ENCODE data around the gene C2CD2. TPM values are rescaled to one million over a fixed set of nuclear protein-coding genes. Genes with fewer than 3 reads are reported as not detected.

C2CD2 gene
- total RNA-seq, 4 donors from 2014 or later: 39.4 to 79.5 (median 49.4) TPM

DNA sequence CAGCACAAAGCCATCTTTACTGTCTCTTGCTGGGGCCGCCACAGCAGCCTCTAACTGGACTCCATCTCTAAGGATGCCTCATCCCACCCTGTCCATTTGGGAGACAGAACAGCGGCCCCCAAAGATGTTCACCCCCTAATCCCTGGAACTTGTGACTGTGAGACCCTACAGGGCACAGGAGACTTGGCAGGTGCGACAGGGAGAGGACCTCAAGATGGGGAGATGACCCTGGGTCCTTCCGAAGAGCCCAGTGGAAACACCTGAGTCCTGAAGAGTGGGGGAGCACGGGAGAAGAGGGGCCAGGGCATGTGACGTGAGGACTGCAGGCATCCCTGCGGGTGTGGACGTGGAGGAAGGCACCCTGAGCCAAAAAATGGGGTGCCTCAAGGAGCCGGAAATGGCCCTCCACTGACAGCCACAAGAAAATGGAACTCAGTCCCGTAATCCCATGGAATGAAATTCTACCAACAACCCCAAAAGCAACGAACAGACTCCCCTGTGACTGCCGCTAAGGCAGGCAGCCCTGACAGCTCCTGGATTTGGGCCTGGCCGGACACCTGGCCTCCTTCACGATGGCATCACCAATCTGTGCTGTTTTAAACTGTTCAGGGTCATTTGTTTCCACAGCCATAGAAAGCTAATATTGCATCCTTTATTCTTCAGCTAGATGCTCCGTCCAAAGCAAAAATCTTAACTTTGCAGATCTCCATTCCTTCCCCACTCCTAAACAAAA, 34.0 kb downstream of the C2CD2 start:
- intact Hi-C loops (cut with DNase I; ENCODE audit: low total_unique reads): no loop called here
- no peak for DNase-seq (ENCODE audit: low spot score in 2 of 2)
- no peak overlapping the region for H3K4me3 ChIP-seq (ENCODE audit: low read depth, poor library complexity, severe bottlenecking)
- 96 to 99% methylated on average over 15 of the region's 15 CpGs for WGBS, 2 donors
- TF ChIP-seq POLR2A (IDR thresholded peaks at IDR 0.05) (no peak), CTCF (IDR thresholded peaks at IDR 0.05) (no peak)

DNA sequence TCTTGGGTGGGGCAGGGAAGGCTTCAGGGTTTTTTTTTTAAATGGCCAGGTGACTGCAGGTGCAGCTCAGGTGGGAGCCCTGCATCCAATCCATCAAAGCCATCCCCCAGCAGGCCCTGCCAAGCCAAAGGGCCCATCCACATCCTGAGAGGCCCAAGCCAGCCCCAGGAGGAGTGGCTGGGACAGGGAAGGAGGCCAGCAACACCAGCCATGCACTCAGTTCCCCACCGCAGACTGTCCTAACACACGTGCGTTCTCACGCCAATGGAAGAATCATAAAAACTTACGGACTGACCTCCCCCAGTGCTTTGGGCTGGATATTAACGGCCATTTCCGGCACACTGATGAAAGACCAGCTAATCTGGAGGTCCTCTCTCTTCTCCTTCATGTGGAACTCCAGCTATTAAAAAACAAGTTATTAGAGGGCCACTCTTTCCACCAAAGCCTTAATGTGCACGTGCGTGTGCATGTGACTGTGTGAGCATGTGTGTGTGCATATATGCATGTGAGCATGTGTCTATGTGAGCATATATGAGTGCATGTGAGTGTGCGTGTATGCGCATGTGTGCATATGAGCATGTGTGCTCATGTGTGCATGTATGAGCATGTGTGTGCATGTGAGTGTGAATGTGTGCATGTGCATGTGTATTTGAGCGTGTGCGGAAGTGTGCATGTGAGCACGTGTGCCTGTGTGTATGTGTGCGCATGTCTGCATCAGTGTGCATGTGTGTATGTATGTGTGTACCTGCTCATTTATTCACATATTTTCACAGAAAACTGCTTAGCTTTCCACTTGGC, 35.1 kb downstream of the C2CD2 start:
- no peak for TF ChIP-seq POLR2A (IDR thresholded peaks at IDR 0.05)
- TF ChIP-seq CTCF (IDR thresholded peaks at IDR 0.05): no peak
- 96% methylated on average over 15 of the region's 15 CpGs for WGBS, 2 donors
- no peak for DNase-seq (ENCODE audit: low spot score in 2 of 2)
- intact Hi-C loops (cut with DNase I; ENCODE audit: low total_unique reads): no loop called here
- no peak overlapping the region for H3K4me3 ChIP-seq (ENCODE audit: low read depth, poor library complexity, severe bottlenecking)

DNA sequence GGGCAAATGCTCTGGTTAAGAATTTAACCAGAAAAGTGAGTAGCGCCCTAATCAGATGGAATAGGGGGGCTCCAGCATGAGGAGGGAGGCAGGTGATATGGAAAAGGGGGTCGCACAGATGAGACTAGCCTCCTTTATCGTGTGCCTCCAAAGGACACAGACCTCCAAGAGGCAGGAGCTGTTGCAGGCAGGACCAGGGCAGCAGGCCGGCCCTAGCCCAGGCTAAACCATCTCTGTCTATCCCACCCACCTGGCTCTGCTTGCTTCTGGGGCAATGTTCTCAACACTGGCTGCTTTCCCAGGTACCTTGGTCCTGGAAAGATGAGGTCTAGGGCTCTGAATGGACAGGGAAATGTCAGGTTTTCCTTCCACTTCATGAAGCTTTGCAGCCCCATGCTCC, 36.3 kb downstream of the C2CD2 start:
- no peak overlapping the region for H3K4me3 ChIP-seq (ENCODE audit: low read depth, poor library complexity, severe bottlenecking)
- intact Hi-C loops (cut with DNase I; ENCODE audit: low total_unique reads): no loop called here
- DNase-seq (ENCODE audit: low spot score in 2 of 2): no peak
- WGBS, 2 donors: 92 to 98% methylated on average over 4 of the region's 4 CpGs
- no peak for TF ChIP-seq POLR2A (IDR thresholded peaks at IDR 0.05)
- no peak for TF ChIP-seq CTCF (IDR thresholded peaks at IDR 0.05)

GRCh38 chr21:41916888-41917433, 36.9 kb downstream of the C2CD2 start:
- intact Hi-C loops (cut with DNase I; ENCODE audit: low total_unique reads): no loop called here
- TF ChIP-seq CTCF (IDR thresholded peaks at IDR 0.05) (no peak), POLR2A (IDR thresholded peaks at IDR 0.05) (no peak)
- 82 to 91% methylated on average over 1 to 3 of the region's 3 CpGs for WGBS, 2 donors
- no peak overlapping the region for H3K4me3 ChIP-seq (ENCODE audit: low read depth, poor library complexity, severe bottlenecking)
- no peak for DNase-seq (ENCODE audit: low spot score in 2 of 2)

DNA sequence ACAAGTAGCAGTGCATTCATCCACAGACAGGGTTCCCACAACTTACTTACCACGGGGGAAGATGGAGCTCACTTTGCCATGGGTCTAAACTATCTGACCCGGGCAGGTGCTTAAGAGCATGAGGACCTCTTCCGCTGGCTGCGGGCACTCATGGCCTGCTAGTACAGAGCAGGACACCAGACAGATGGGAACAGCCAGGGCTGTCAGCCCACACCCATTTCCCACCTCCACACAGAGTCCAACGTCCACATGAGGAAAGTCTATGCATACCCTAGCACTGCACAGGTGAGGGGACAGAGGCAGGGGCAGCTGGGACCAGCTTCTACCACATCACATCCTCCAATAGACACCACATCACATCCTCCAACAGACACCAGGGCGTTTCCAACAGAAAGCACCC, 38.9 kb downstream of the C2CD2 start:
- H3K4me3 ChIP-seq (ENCODE audit: low read depth, poor library complexity, severe bottlenecking): no peak overlapping the region
- TF ChIP-seq POLR2A (IDR thresholded peaks at IDR 0.05) (no peak), CTCF (IDR thresholded peaks at IDR 0.05) (no peak)
- no peak for DNase-seq (ENCODE audit: low spot score in 2 of 2)
- intact Hi-C loops (cut with DNase I; ENCODE audit: low total_unique reads): no loop called here
- 92 to 94% methylated on average over 6 of the region's 6 CpGs for WGBS, 2 donors
